SK-N-SH (cell line): ENCODE measurements around the gene SLC50A1. TPM values are rescaled to one million over a fixed set of nuclear protein-coding genes. Genes with fewer than 3 reads are reported as not detected.

Source experiments
- CTCF ChIA-PET: fragments of 300-600, 350-600 bp; formaldehyde crosslinking; extraction: SDS; loops from one replicate; lab custom pipeline; 2021; lab: Yijun Ruan, JAX
- POLR2A ChIA-PET: fragments of 350-600 bp; sonication (Branson Sonifier 250); formaldehyde crosslinking; extraction: SDS; loops from one replicate; lab custom pipeline; 2020; ENCODE audit warnings: antibody characterized with exemption, inconsistent platforms; lab: Yijun Ruan, JAX
- DNase-seq: peaks from one replicate; pipeline ENCODE4 v3.0.0; 2012
- H2AFZ ChIP-seq: fragments of 200-600 bp; sonication (generic); 2 replicates; pipeline ENCODE4 v1.8.1; 2016; ENCODE audit warnings: antibody characterized with exemption, mild to moderate bottlenecking, low read depth
- H3F3A ChIP-seq: fragments of 200-600 bp; sonication (generic); replicated peaks from 2 replicates; pipeline ENCODE3; 2016; ENCODE audit warnings: antibody characterized with exemption, mild to moderate bottlenecking; ENCODE audit not compliant: insufficient read depth
- H3K27ac ChIP-seq, 2 experiments: fragments of 200-500 bp in 1 of 2; fragments of 200-600 bp in 1 of 2; sonication (Bioruptor generic) in 1 of 2; sonication (generic), shearing (Covaris generic) in 1 of 2; 2 replicates each; pipeline versions ENCODE4 v1.5.1 to v1.6.1; 2014 to 2016; ENCODE audit warnings: low read depth in 2 of 2, inconsistent platforms in 1 of 2, low read length in 1 of 2, mild to moderate bottlenecking in 1 of 2, mixed read lengths in 1 of 2
- H3K27me3 ChIP-seq: fragments of 200-600 bp; sonication (generic), shearing (Covaris generic); 2 replicates; pipeline ENCODE4 v1.6.1; 2016; ENCODE audit warnings: mixed run types; ENCODE audit not compliant: insufficient read depth
- H3K36me3 ChIP-seq, 2 experiments: fragments of 200-500 bp in 1 of 2; fragments of 200-600 bp in 1 of 2; sonication (Bioruptor generic) in 1 of 2; sonication (generic) in 1 of 2; replicated peaks in 1 of 2; 2 replicates each; pipeline versions ENCODE3 to v1.5.1; 2014 to 2016; ENCODE audit warnings: low read length in 1 of 2, mild to moderate bottlenecking in 1 of 2; ENCODE audit not compliant: insufficient read depth in 2 of 2, control insufficient read depth in 1 of 2
- H3K4me1 ChIP-seq, 2 experiments: fragments of 200-500 bp in 1 of 2; fragments of 200-600 bp in 1 of 2; sonication (Bioruptor generic) in 1 of 2; sonication (generic), shearing (Covaris generic) in 1 of 2; 2 replicates each; pipeline versions ENCODE4 v1.5.1 to v1.6.1; 2014 to 2016; ENCODE audit warnings: low read depth in 1 of 2, low read length in 1 of 2, mixed run types in 1 of 2; ENCODE audit not compliant: insufficient read depth in 2 of 2, control insufficient read depth in 1 of 2
- H3K4me2 ChIP-seq: fragments of 200-600 bp; sonication (generic), shearing (Covaris generic); 2 replicates; pipeline ENCODE4 v1.6.1; 2017; ENCODE audit warnings: mixed run types
- H3K4me3 ChIP-seq, 2 experiments: fragments of 200-500 bp in 1 of 2; fragments of 200-600 bp in 1 of 2; sonication (Bioruptor generic) in 1 of 2; sonication (generic), shearing (Covaris generic) in 1 of 2; 2 replicates each; pipeline versions ENCODE4 v1.5.1 to v1.8.1; 2014 to 2016; ENCODE audit warnings: low read depth in 2 of 2, inconsistent platforms in 1 of 2, low read length in 1 of 2, mild to moderate bottlenecking in 1 of 2, mixed read lengths in 1 of 2, moderate library complexity in 1 of 2
- H3K79me2 ChIP-seq: fragments of 200-600 bp; sonication (generic); 2 replicates; pipeline ENCODE4 v1.8.1; 2017; ENCODE audit warnings: mild to moderate bottlenecking; ENCODE audit not compliant: insufficient read depth
- H3K9ac ChIP-seq: fragments of 200-600 bp; sonication (generic); 2 replicates; pipeline ENCODE4 v1.6.1; 2017; ENCODE audit warnings: mixed run types
- H3K9me2 ChIP-seq: fragments of 200-600 bp; sonication (generic); 2 replicates; pipeline ENCODE4 v1.6.1; 2017; ENCODE audit warnings: mixed run types
- H3K9me3 ChIP-seq: fragments of 200-600 bp; sonication (generic); 2 replicates; pipeline ENCODE4 v1.6.1; 2017; ENCODE audit warnings: mixed run types, mild to moderate bottlenecking, moderate library complexity
- H4K20me1 ChIP-seq: fragments of 200-600 bp; sonication (generic); 2 replicates; pipeline ENCODE4 v1.6.1; 2017; ENCODE audit warnings: mild to moderate bottlenecking, mixed run types; ENCODE audit not compliant: insufficient read depth
- ELF1 ChIP-seq: IDR thresholded peaks from 2 replicates; pipeline ENCODE4 v1.4.0; 2012
- EZH2phosphoT487 ChIP-seq: fragments of 200-600 bp; sonication (generic); IDR thresholded peaks from 2 replicates; pipeline ENCODE4 v1.6.1; 2017; ENCODE audit warnings: low read depth, mixed run types, mild to moderate bottlenecking, antibody characterized with exemption, moderate library complexity, borderline replicate concordance
- JUND ChIP-seq: IDR thresholded peaks from 2 replicates; pipeline ENCODE4 v1.4.0; 2012
- MAX ChIP-seq: IDR thresholded peaks from 2 replicates; pipeline ENCODE4 v1.4.0; 2012; ENCODE audit warnings: low read depth
- MEF2A ChIP-seq: IDR thresholded peaks from 2 replicates; pipeline ENCODE4 v1.4.0; 2012; ENCODE audit warnings: low read depth, borderline replicate concordance
- MXI1 ChIP-seq: IDR thresholded peaks from 2 replicates; pipeline ENCODE4 v1.6.1; 2012; ENCODE audit warnings: mild to moderate bottlenecking, low read depth, low read length, improper control_type of control experiment
- NFIC ChIP-seq: IDR thresholded peaks from 2 replicates; pipeline ENCODE4 v1.4.0; 2012; ENCODE audit warnings: borderline replicate concordance
- POLR2AphosphoS5 ChIP-seq: IDR thresholded peaks from 2 replicates; pipeline ENCODE4 v1.6.1; 2012; ENCODE audit warnings: low read depth, low read length
- RCOR1 ChIP-seq: fragments of 150-350 bp; IDR thresholded peaks from 2 replicates; pipeline ENCODE4 v1.6.1; 2017; ENCODE audit warnings: antibody characterized with exemption, low read length
- RFX5 ChIP-seq: IDR thresholded peaks from 2 replicates; pipeline ENCODE4 v1.6.1; 2012; ENCODE audit warnings: mild to moderate bottlenecking, improper control_type of control experiment, low read length
- RXRA ChIP-seq: IDR thresholded peaks from 2 replicates; pipeline ENCODE4 v1.4.0; 2012; ENCODE audit warnings: low read depth, mild to moderate bottlenecking, borderline replicate concordance
- SMC3 ChIP-seq: IDR thresholded peaks from 2 replicates; pipeline ENCODE4 v1.6.1; 2012; ENCODE audit warnings: low read depth, low read length, improper control_type of control experiment
- USF2 ChIP-seq: fragments of 150-350 bp; IDR thresholded peaks from 2 replicates; pipeline ENCODE4 v1.6.1; 2017; ENCODE audit warnings: antibody characterized with exemption, low read length, low read depth, borderline replicate concordance
- ZBTB33 ChIP-seq: IDR thresholded peaks from 2 replicates; pipeline ENCODE4 v1.4.0; 2012; ENCODE audit warnings: low read depth, borderline replicate concordance
- WGBS: methylation state at CpG from one replicate; pipeline ENCODE4 v1.1.6; 2017; ENCODE audit warnings: low lambda C conversion rate; 5-methylcytosine and 5-hydroxymethylcytosine counted together
- polyA plus RNA-seq, 3 experiments: library from polyadenylated mRNA; depleted of rRNA; stranded (reverse); fragments of >200 nt; gene quantifications; 2 replicates each; pipeline ENCODE4 v1.2.3, GENCODE V29; 2012
- TF ChIP-seq, protein P1 (sequence below): fragments of 150-350 bp; IDR thresholded peaks from 2 replicates; pipeline ENCODE4 v1.6.1; 2016; ENCODE audit warnings: mild to moderate bottlenecking, low read depth, low read length
- TF ChIP-seq, protein P2 (sequence below): fragments of 200-600 bp; sonication (generic); IDR thresholded peaks from 2 replicates; pipeline ENCODE4 v1.6.1; 2017; ENCODE audit warnings: antibody characterized with exemption, mild to moderate bottlenecking, moderate library complexity

SLC50A1 gene
- polyA plus RNA-seq, 1 of the 3 experiments (the other 2 are of a cell fraction): 58.4 TPM

- CTCF ChIA-PET: interaction anchor here (0.8 to 5.6 kb wide), 9 partner anchors 9 to 76 kb away, joined by 3 to 43 read pairs (median 5); partner anchors contain the start of gene KRTCAP2
- Histone ChIP-seq H2AFZ (peak overlapping the region; percentile 81; the same call in 1 of the 2 replicates), H3K27ac (peak overlapping the region in 1 of 2 experiments; percentile 74; a peak in 3 of 4 replicates), H3K9me3 (no peaks in the 10 kb centered on the region), H3K4me1 (peaks cover 6 to 36% of the 10 kb centered on the region in 2 experiments; a peak in 3 of 4 replicates), H4K20me1 (no peaks in the 10 kb centered on the region), H3F3A (peaks cover 29% of the 10 kb centered on the region), H3K4me3 (peak overlapping the region; percentile 72 to 73), H3K9ac (peak overlapping the region; percentile 89; the same call in 1 of the 2 replicates), H3K27me3 (no peaks in the 10 kb centered on the region; the same call in 1 of the 2 replicates), H3K4me2 (peak overlapping the region; percentile 91), H3K9me2 (no peaks in the 10 kb centered on the region), H3K36me3 (peaks cover 17 to 26% of the 10 kb centered on the region in 2 experiments), H3K79me2 (peaks cover 42% of the 10 kb centered on the region)
- no peak for DNase-seq
- no peak for TF ChIP-seq USF2
- no peak for TF ChIP-seq RXRA
- TF ChIP-seq ZBTB33: no peak
- POLR2A ChIA-PET: no interaction called here
- WGBS: 82% methylated on average over 4 of the region's 6 CpGs
These were observed 1.7 kb downstream of the SLC50A1 start for GRCh38 chr1:155137154-155137949.

GRCh38 chr1:155139895-155140629 lies 4.4 kb downstream of the SLC50A1 start, which contains the start of gene DPM3:
DPM3 (minus strand) TSS chr1:155140531; CDS start chr1:155140240, 291 bp downstream.
- H2AFZ ChIP-seq: peak within 1 kb of the TSS; percentile 99
- peak within 1 kb of the TSS; percentile 95 for H3K4me2 ChIP-seq
- H3K36me3 ChIP-seq: peaks cover 11 to 12% of the 10 kb centered on the region in 2 experiments
- no peaks in the 10 kb centered on the region for H4K20me1 ChIP-seq
- peaks cover 20% of the 10 kb centered on the region for H3F3A ChIP-seq
- peak within 1 kb of the TSS; percentile 72 to 88 for H3K27ac ChIP-seq
- ChIA-PET CTCF (interaction anchor here (1.1 to 1.5 kb wide), 5 partner anchors 27 to 55 kb away, joined by 3 to 10 read pairs (median 3); partner anchors contain the start of gene KRTCAP2), POLR2A (interaction anchor here (1.1 kb wide), 1 partner anchor 33 kb away, joined by 4 read pairs; the partner anchor contains the start of genes KRTCAP2 and TRIM46)
- peak within 1 kb of the TSS; percentile 79 to 93 for H3K4me3 ChIP-seq
- H3K27me3 ChIP-seq: no peaks in the 10 kb centered on the region; the same call in 1 of the 2 replicates
- peaks cover 6 to 24% of the 10 kb centered on the region in 2 experiments; a peak in 3 of 4 replicates for H3K4me1 ChIP-seq
- H3K79me2 ChIP-seq: peaks cover 42% of the 10 kb centered on the region
- 2% methylated on average over 28 of the region's 42 CpGs for WGBS
- peak within 1 kb of the TSS; percentile 72 for H3K9ac ChIP-seq
- no peaks in the 10 kb centered on the region for H3K9me3 ChIP-seq
- H3K9me2 ChIP-seq: no peaks in the 10 kb centered on the region
- peak; percentile 89 for DNase-seq
- TF ChIP-seq JUND (no peak), MXI1 (peak; percentile 8; the same call in 1 of the 2 replicates), MAX (peak; percentile 53; the same call in 1 of the 2 replicates), RFX5 (no peak), NFIC (no peak), POLR2AphosphoS5 (peak; percentile 89), RXRA (no peak), USF2 (no peak), SMC3 (no peak), RCOR1 (no peak), MEF2A (no peak), EZH2phosphoT487 (no peak), ELF1 (peak; percentile 71)
- TF ChIP-seq, protein P1, sequence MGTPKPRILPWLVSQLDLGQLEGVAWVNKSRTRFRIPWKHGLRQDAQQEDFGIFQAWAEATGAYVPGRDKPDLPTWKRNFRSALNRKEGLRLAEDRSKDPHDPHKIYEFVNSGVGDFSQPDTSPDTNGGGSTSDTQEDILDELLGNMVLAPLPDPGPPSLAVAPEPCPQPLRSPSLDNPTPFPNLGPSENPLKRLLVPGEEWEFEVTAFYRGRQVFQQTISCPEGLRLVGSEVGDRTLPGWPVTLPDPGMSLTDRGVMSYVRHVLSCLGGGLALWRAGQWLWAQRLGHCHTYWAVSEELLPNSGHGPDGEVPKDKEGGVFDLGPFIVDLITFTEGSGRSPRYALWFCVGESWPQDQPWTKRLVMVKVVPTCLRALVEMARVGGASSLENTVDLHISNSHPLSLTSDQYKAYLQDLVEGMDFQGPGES: no peak
- TF ChIP-seq, protein P2, sequence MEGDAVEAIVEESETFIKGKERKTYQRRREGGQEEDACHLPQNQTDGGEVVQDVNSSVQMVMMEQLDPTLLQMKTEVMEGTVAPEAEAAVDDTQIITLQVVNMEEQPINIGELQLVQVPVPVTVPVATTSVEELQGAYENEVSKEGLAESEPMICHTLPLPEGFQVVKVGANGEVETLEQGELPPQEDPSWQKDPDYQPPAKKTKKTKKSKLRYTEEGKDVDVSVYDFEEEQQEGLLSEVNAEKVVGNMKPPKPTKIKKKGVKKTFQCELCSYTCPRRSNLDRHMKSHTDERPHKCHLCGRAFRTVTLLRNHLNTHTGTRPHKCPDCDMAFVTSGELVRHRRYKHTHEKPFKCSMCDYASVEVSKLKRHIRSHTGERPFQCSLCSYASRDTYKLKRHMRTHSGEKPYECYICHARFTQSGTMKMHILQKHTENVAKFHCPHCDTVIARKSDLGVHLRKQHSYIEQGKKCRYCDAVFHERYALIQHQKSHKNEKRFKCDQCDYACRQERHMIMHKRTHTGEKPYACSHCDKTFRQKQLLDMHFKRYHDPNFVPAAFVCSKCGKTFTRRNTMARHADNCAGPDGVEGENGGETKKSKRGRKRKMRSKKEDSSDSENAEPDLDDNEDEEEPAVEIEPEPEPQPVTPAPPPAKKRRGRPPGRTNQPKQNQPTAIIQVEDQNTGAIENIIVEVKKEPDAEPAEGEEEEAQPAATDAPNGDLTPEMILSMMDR: no peak
